GM19035 (cell line): ENCODE measurements around the gene HRH2.
"Not testable (repeated sequence)": the region's sequence is repeated elsewhere in the genome, so short reads cannot be mapped to it uniquely, and the experiment has no call there.

Experiments used
- ATAC-seq: cut with Tn5 transposase; IDR thresholded peaks from one replicate; pipeline ENCODE4 v1.9.1; 2021; ENCODE audit not compliant: unreplicated experiment

HRH2 gene

GRCh38 chr5:175646251-175646650, 11.6 kb upstream of the HRH2 start:
- ATAC-seq = no peak

DNA sequence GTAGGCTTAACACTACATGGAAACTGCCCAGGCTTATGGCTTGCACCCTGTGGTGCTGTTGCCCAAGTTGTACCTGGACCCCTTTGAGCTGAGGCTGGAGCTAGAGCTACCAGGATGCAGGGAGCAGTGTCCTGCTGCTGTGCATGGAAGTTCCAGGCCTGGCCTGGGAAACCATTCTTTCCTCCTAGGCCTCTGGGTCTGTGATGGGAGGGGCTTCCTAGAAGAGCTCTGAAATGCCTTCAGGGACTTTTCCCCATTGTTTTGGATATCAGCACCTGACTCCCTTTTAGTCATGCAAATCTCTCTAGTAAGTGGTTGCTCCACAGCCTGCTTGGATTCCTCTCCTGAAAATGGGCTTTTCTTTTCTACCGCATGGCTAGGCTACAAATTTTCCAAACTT, 7.9 kb upstream of the HRH2 start:
- ATAC-seq = no peak

- not testable (repeated sequence) for ATAC-seq
Observed at GRCh38 chr5:175650430-175651205, 7.3 kb upstream of the HRH2 start.

DNA sequence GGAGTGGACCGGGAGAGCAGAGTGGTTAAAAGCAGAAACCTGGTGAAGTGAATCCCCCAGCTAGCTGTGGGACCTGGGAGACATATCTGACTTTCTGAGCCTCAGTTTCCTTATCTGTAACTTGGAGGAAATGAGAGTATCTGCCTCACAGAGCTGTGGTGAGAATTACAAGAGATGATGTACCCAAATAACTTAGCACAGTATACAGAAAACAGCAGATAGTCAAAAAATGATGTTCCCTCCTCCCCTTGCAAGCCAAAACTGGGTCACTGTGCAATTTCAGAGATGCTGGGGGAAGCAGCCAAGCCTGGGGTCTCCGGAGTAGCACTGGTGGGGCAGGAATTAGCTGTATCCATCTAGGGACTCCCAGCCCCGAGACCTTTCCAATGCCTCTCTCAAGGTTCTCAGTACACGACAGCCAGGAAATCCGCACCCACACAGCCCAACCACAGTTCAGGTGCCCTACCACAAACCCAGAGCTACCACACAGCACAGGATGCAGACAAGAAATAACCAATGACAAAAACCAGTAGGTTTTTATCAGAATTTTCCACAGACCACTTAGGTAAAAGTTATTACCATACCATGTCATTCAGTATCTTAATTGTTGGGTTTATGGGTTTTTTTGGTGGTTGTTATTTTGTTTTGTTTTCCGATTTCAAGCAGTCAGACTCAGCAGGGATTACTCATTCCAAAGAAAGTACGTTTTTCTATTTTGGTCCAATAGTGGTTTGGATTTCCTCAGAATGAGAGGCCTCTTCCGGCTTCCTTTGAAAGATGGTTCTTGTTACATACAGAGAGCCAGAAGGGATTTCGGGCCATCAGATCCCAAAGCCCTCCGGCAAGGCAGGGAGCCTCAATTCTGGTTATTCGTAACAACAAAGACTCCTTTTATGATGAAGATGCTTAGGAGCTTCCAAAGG, 4.9 kb upstream of the HRH2 start:
- ATAC-seq = no peak

GRCh38 chr5:175653763-175654162, 4.1 kb upstream of the HRH2 start:
- no peak for ATAC-seq

DNA sequence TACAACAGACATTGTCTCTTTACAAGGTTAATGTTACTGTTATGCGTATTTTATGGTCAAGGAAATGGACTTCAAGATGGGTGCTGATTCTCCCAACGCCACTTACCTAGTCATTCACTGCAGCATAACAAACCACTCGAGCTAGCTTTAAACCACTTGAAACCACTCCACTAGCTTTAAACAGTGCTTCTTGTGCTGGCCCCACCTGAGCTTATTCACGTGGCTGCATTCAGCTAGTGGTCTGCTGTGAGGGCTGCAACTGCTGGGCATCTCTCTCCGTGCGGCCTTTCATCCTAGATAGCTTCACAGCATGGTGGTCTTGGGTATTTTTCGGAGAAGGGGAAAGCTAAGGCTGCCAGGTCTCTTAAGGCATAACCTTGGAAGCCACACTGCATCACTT, 3.5 kb upstream of the HRH2 start:
- no peak for ATAC-seq

DNA sequence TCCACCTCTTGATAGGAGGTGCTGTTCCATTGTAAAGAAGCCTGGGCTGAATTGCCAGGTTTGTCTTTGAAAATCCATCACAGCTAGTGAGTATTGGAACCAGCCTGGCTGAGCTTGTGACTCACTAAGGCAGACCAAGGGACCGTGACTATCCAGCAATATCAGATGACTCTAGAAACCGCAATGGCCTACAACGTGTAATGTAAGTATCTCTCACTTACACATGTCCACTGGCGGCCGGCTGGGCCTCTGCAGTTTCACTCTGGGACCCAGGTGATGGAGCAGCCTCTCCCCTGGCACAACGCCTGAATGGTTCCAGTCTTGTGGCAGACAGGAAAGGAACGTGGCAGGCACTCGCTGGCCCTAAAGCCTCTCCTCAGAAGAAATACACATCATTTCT, 3.1 kb upstream of the HRH2 start:
- no peak for ATAC-seq

DNA sequence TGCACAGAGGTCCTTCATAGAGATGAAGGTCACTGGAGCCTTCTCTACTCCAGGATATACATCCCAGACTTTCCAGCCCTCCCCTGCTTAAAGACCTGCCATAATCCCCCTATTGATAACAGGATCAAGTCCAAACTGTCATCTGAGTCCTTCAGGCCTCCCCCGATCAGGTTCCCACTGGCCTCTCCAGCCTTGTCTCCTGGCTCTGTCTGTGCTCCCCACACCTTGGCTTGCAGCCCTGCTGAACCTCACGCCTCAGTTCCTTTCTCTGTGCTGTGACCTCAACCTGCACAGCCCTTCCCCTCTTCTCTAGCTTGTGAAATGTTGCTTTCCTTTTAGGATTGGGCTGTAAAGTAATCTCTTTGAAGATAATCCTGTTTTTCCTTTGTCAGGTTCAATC, 2.5 kb upstream of the HRH2 start:
- ATAC-seq = no peak

GRCh38 chr5:175656966-175657365, 905 bp upstream of the HRH2 start:
- ATAC-seq = no peak

GRCh38 chr5:175658299-175659145, 651 bp downstream of the HRH2 start:
- ATAC-seq = no peak

DNA sequence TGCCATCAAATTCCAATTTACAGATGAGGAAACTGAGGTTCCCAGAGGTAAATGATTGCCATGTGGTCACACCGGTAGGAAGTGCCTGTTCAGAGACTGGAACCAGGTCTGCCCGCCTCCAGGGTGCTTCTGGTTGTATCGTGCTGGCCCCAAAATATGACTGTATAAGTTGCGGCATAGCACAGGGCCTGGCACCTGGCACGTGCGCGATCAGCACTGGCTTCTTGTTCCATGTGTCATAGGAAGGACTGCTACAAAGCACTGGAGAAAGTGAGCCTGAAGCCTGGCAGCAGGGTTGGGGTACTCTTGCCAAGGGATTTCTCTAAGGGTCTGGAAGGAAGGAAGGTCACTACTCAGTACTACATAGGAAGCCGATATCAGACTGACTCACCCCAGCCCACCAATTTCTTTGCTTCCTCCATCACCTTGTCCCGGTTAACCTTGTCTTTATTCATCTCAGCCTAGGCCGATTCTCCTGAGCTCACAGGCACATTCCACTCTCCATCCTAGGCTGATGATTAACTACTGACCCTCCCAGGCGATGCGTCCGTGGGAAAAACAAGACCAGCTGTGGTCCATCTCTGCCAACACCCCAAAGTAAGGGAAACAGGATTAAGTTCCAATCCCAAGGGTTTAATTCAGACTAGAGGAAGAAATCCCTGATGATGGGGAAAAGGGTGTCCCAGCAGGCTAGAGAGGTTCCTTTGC, 1.8 kb downstream of the HRH2 start:
- no peak for ATAC-seq

DNA sequence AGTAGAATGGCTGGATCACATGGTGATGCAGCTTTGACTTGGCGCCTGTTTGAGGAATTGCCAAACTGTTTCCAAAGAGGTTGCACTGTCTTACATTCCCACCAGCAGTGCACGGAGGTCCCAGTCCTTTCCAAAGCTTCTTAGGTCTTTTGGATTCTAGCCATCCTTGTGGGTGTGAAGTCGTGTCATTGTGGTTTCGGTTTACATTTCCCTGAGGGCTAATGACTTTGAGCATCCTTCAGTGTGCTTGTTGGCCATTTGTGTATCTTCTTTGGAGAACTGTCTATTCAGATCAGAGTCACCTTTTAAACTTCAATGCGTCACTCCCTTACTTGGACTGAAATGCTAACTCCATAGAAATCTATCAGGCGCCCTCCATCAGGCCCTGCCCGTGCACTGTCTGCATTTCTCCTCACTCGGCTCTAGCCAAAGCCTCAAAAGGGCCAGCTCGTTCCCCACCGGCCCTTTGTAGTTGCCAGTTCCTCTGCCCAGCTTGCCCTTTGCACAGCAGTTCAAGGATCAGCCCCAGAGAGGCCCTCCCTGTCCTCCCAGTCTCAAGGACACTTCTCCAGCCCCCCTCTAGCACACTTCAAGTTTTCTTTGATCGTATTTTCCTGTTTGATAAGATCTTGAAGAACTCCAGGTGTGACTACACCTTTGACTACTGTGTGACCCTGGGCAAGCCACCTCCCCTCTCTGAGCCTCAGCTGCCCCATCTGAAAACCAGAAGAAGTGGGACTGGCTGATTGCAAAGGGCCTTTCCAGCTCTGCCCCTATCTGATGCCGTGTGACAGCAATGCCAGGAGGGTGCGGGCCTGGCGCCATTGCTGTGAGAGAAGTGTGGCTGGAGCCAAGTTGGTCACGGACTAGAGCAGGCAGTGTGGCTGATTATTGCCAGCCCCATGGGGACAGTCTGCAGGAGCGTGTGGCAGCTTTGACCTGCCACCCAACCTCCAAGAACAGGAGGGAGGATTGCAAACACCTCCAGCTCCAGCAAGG, 5.6 kb downstream of the HRH2 start:
- no peak for ATAC-seq

DNA sequence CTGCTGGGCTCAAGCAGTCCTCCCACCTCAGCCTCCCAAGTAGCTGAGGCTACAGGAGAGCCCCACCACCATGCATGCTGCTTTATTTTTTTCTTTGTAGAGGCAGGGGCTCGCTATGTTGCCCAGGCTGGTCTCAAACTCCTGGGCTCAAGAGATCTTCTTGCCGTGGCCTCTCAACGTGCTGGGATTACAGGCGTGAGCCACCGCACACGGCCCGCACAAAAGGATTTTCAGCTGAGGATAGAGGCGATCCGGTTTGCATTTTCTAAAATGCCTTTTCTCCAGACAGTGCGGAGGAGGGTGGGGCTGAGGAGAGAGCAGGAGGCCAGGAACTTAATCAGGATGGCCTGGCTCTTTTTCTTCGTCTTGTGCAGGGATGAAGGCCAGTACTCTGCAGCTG, 6.9 kb downstream of the HRH2 start:
- no peak for ATAC-seq

DNA sequence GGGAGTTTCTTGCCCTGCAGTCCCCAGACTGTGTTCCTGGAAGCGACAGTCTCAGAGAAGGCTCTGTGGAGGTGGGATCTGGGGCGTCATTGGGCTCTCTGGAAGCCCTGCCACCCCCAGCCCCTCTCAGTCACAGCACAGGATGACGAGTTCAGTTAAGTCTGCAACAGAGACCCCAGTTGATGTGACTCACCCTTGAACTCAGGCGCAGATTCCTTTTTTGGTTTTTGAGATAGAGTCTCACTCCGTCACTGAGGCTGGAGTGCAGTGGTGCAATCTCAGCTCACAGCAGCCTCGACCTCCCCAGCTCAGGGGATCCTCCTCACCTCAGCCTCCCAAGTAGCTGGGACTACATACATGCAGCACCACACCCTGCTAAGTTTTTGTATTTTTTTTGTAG, 8.3 kb downstream of the HRH2 start:
- ATAC-seq = no peak

GRCh38 chr5:175668006-175668405, 10.1 kb downstream of the HRH2 start:
- no peak for ATAC-seq

GRCh38 chr5:175670372-175670771, 12.5 kb downstream of the HRH2 start:
- ATAC-seq = no peak

- no peak for ATAC-seq
Observed at GRCh38 chr5:175671013-175671412, 13.1 kb downstream of the HRH2 start.

- ATAC-seq = no peak
Observed at GRCh38 chr5:175672976-175673648, 15.2 kb downstream of the HRH2 start.
